Endodermal cell (in vitro differentiated cells): ENCODE results near the gene SFMBT2. TPM values are rescaled to one million over a fixed set of nuclear protein-coding genes. Genes with fewer than 3 reads are reported as not detected.

Experiments
- DNase-seq: peaks from one replicate; pipeline ENCODE4 v3.0.0-alpha.2; 2017
- H3K27ac ChIP-seq: 2 replicates; pipeline ENCODE4 v1.5.1; 2013; ENCODE audit warnings: mild to moderate bottlenecking, low read depth, low read length, moderate library complexity
- H3K27me3 ChIP-seq: 2 replicates; pipeline ENCODE4 v1.6.1; 2013; ENCODE audit warnings: mild to moderate bottlenecking, low read length, moderate library complexity; ENCODE audit not compliant: insufficient read depth, control insufficient read depth, poor library complexity, severe bottlenecking
- H3K36me3 ChIP-seq: 2 replicates; pipeline ENCODE4 v1.7.0; 2013; ENCODE audit warnings: mild to moderate bottlenecking, low read length, moderate library complexity; ENCODE audit not compliant: control insufficient read depth, insufficient read depth
- H3K4me1 ChIP-seq: one replicate; pipeline ENCODE4 v1.7.0; 2013; ENCODE audit warnings: low read length; ENCODE audit not compliant: control insufficient read depth, insufficient read depth
- H3K4me3 ChIP-seq: 2 replicates; pipeline ENCODE4 v1.5.1; 2013; ENCODE audit warnings: mild to moderate bottlenecking, low read length, moderate library complexity
- H3K9ac ChIP-seq: 2 replicates; pipeline ENCODE4 v1.6.1; 2013; ENCODE audit warnings: mild to moderate bottlenecking, low read length, moderate library complexity; ENCODE audit not compliant: poor library complexity, severe bottlenecking; ENCODE audit errors: extremely low read depth
- H3K9me3 ChIP-seq: 2 replicates; pipeline ENCODE4 v1.6.1; 2013; ENCODE audit warnings: mild to moderate bottlenecking, low read length, moderate library complexity; ENCODE audit not compliant: control insufficient read depth
- H3K27ac Mint-ChIP-seq: 2 replicates; pipeline ENCODE4 v1.8.0; 2020; ENCODE audit warnings: mixed read lengths
- H3K27me3 Mint-ChIP-seq: 2 replicates; pipeline ENCODE4 v1.8.0; 2021; ENCODE audit warnings: mild to moderate bottlenecking, mixed read lengths; ENCODE audit not compliant: insufficient read depth
- H3K36me3 Mint-ChIP-seq: 2 replicates; pipeline ENCODE4 v1.8.0; 2020; ENCODE audit warnings: low read depth, mixed read lengths
- H3K4me1 Mint-ChIP-seq: 2 replicates; pipeline ENCODE4 v1.8.0; 2020; ENCODE audit warnings: mixed read lengths
- H3K4me3 Mint-ChIP-seq: 2 replicates; pipeline ENCODE4 v1.8.0; 2020; ENCODE audit warnings: mild to moderate bottlenecking, moderate library complexity, mixed read lengths
- H3K9me3 Mint-ChIP-seq: 2 replicates; pipeline ENCODE4 v1.8.0; 2020; ENCODE audit warnings: mild to moderate bottlenecking, mixed read lengths
- CTCF ChIP-seq: fragments of 200-600 bp; sonication (generic); conservative IDR thresholded peaks from 2 replicates; pipeline ENCODE4 v1.5.0; 2021; ENCODE audit warnings: antibody characterized with exemption, mild to moderate bottlenecking
- WGBS, 2 experiments: methylation state at CpG; one replicate each; pipeline versions ENCODE4 v1.1.5 to v1.1.7; 2013; ENCODE audit warnings: missing lambda C conversion rate in 2 of 2, mixed read lengths in 1 of 2; ENCODE audit not compliant: insufficient coverage in 1 of 2, insufficient read length in 1 of 2; 5-methylcytosine and 5-hydroxymethylcytosine counted together
- total RNA-seq, 2 donors: library from RNA; stranded (reverse); fragmentation: NEBNext Ultra II Directional in 1 of 2; extraction: Animal tissue kit (Norgen Biotek cat#: 25700) in 1 of 2; gene quantifications; 2 replicates in 1 of 2; 3 replicates in 1 of 2; pipeline ENCODE4 v1.2.1, GENCODE V29; 2021

Gene SFMBT2
- total RNA-seq, 2 donors from 2014 or later: 3.9 to 5.3 TPM

GRCh38 chr10:7401156-7401555, 9.7 kb downstream of the SFMBT2 start:
- Mint-ChIP-seq H3K4me1 (peaks cover 19% of the 10 kb centered on the region), H3K27me3 (peaks cover 5% of the 10 kb centered on the region), H3K36me3 (no peaks in the 10 kb centered on the region), H3K9me3 (no peaks in the 10 kb centered on the region), H3K4me3 (no peak overlapping the region), H3K27ac (no peak overlapping the region)
- Histone ChIP-seq H3K27me3 (no peaks in the 10 kb centered on the region), H3K9ac (no peak overlapping the region), H3K9me3 (no peaks in the 10 kb centered on the region), H3K4me1 (no peaks in the 10 kb centered on the region), H3K36me3 (no peaks in the 10 kb centered on the region), H3K4me3 (no peak overlapping the region), H3K27ac (no peak overlapping the region)
- no peak for DNase-seq
- no peak for TF ChIP-seq CTCF
- WGBS, 2 experiments: 93 to 94% methylated on average over 3 to 5 of the region's 6 CpGs

GRCh38 chr10:7400068-7400715, 10.6 kb downstream of the SFMBT2 start:
- H3K27me3 ChIP-seq: no peaks in the 10 kb centered on the region
- Mint-ChIP-seq H3K9me3 (no peaks in the 10 kb centered on the region), H3K36me3 (no peaks in the 10 kb centered on the region), H3K27me3 (peaks cover 2% of the 10 kb centered on the region), H3K4me3 (no peak overlapping the region), H3K27ac (no peak overlapping the region), H3K4me1 (peaks cover 12% of the 10 kb centered on the region)
- H3K4me3 ChIP-seq: no peak overlapping the region
- H3K9ac ChIP-seq: no peak overlapping the region
- H3K4me1 ChIP-seq: no peaks in the 10 kb centered on the region
- H3K9me3 ChIP-seq: no peaks in the 10 kb centered on the region
- no peak for DNase-seq
- no peak overlapping the region for H3K27ac ChIP-seq
- no peaks in the 10 kb centered on the region for H3K36me3 ChIP-seq
- no peak for TF ChIP-seq CTCF
- WGBS, 2 experiments: 76 to 89% methylated on average over 8 to 10 of the region's 10 CpGs

DNA sequence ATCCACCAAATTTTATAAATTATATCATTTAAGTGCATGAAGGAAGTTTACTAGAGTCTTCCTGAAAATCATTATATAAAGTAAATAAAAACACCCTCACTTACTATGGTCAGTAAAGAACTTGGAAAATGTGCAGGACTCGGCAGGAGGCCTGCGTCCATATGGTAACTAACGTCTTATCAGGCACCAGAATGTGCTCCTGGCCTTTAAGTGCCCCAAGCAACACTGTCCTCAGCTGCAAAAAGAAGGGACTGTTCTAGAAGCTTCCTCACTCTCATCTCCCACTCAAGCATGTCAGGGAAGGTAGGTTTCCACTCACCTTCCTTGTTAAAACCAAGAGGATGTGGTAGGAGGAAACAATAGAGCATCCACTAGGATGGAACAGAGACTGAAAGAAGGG, 11.3 kb downstream of the SFMBT2 start:
- Mint-ChIP-seq H3K27ac (no peak overlapping the region), H3K9me3 (no peaks in the 10 kb centered on the region), H3K27me3 (peaks cover 2% of the 10 kb centered on the region), H3K4me3 (no peak overlapping the region), H3K4me1 (peaks cover 10% of the 10 kb centered on the region), H3K36me3 (no peaks in the 10 kb centered on the region)
- no peak overlapping the region for H3K9ac ChIP-seq
- WGBS, 2 experiments: 99% methylated on average over 3 of the region's 3 CpGs; no CpG with 5 or more reads in 1 of the 2 experiments
- H3K9me3 ChIP-seq: no peaks in the 10 kb centered on the region
- DNase-seq: no peak
- H3K27me3 ChIP-seq: no peaks in the 10 kb centered on the region
- H3K4me1 ChIP-seq: no peaks in the 10 kb centered on the region
- no peak for TF ChIP-seq CTCF
- H3K27ac ChIP-seq: no peak overlapping the region
- H3K4me3 ChIP-seq: no peak overlapping the region
- no peaks in the 10 kb centered on the region for H3K36me3 ChIP-seq
